Gastrocnemius medialis (tissue), 4 donors: ENCODE measurements around the gene GALNT17.

Source experiments
- POLR2A ChIP-seq, 2 donors: fragments of 450-650 bp; IDR thresholded peaks; one replicate each; pipeline ENCODE4 v1.6.1; 2017; ENCODE audit warnings: antibody characterized with exemption in 2 of 2, mild to moderate bottlenecking in 2 of 2, moderate library complexity in 2 of 2
- TF ChIP-seq, protein P1 (sequence below), 5 experiments: fragments of 450-650 bp in 3 of 5; fragments of 200-600 bp in 2 of 5; sonication (generic) in 2 of 5; IDR thresholded peaks in 4 of 5; conservative IDR thresholded peaks in 1 of 5; 1 replicate in 4 of 5; 2 replicates in 1 of 5; pipeline ENCODE4 v1.5.1; 2016 to 2019; ENCODE audit warnings: antibody characterized with exemption in 5 of 5, mild to moderate bottlenecking in 3 of 5, moderate library complexity in 3 of 5

DNA sequence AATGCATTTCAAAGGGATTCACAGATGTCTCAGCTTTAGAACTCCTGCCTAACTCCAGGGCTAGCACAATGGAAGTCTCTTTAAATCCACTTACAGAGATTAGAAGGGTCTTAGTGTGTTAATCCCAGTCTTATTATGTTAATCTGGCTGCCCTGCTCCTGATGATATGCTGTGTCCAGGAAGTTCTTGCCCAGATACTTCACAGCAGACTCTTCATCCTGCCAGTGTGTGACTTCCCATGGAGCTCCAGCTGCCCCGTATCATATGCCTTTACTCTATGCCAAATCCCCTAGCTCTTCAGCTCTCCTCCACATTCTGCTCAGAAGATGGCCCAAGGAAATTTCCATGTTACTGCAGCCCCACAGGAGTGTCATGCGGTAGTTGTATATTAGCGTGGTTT, 533.8 kb downstream of the GALNT17 start:
- TF ChIP-seq, protein P1, sequence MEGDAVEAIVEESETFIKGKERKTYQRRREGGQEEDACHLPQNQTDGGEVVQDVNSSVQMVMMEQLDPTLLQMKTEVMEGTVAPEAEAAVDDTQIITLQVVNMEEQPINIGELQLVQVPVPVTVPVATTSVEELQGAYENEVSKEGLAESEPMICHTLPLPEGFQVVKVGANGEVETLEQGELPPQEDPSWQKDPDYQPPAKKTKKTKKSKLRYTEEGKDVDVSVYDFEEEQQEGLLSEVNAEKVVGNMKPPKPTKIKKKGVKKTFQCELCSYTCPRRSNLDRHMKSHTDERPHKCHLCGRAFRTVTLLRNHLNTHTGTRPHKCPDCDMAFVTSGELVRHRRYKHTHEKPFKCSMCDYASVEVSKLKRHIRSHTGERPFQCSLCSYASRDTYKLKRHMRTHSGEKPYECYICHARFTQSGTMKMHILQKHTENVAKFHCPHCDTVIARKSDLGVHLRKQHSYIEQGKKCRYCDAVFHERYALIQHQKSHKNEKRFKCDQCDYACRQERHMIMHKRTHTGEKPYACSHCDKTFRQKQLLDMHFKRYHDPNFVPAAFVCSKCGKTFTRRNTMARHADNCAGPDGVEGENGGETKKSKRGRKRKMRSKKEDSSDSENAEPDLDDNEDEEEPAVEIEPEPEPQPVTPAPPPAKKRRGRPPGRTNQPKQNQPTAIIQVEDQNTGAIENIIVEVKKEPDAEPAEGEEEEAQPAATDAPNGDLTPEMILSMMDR (IDR thresholded peaks at IDR 0.05 in 4 of 5, conservative IDR thresholded peaks at IDR 0.05 in 1 of 5) = no peak
- no peak for TF ChIP-seq POLR2A (IDR thresholded peaks at IDR 0.05)
